Activated CD8-positive, alpha-beta memory T cell treated with anti-CD3 and anti-CD28 coated beads for 36 hours (primary cell): ENCODE measurements around the gene IGFBP7. TPM values are rescaled to one million over a fixed set of nuclear protein-coding genes. Genes with fewer than 3 reads are reported as not detected.

Experiments
- CTCF ChIA-PET: fragments of 350-600 bp; sonication (Branson Sonifier 250); formaldehyde crosslinking; loops from one replicate; lab custom pipeline; 2021; ENCODE audit warnings: antibody characterized with exemption; lab: Charles Lee
- POLR2A ChIA-PET: fragments of 350-600 bp; sonication (Branson Sonifier 250); formaldehyde crosslinking; loops from one replicate; lab custom pipeline; 2021; ENCODE audit warnings: antibody characterized with exemption; lab: Charles Lee
- total RNA-seq, 2 experiments: library from RNA; stranded (reverse); gene quantifications; one replicate each; pipeline ENCODE4 v1.2.3, GENCODE V29; 2021

The IGFBP7 gene
- total RNA-seq, 2 experiments from 2014 or later: not detected

- POLR2A ChIA-PET: no interaction called here
- CTCF ChIA-PET: no interaction called here
Measured at GRCh38 chr4:57132743-57133137, 22.6 kb upstream of the IGFBP7 start.

GRCh38 chr4:57131849-57132742 lies 21.9 kb upstream of the IGFBP7 start:
- ChIA-PET CTCF (no interaction called here), POLR2A (no interaction called here)

- POLR2A ChIA-PET: no interaction called here
- CTCF ChIA-PET: no interaction called here
Measured at GRCh38 chr4:57129477-57129876, 19.3 kb upstream of the IGFBP7 start.

GRCh38 chr4:57127361-57127760 lies 17.2 kb upstream of the IGFBP7 start:
- ChIA-PET POLR2A (no interaction called here), CTCF (no interaction called here)

GRCh38 chr4:57125996-57126395 lies 15.8 kb upstream of the IGFBP7 start:
- CTCF ChIA-PET: interaction anchor here (1.0 kb wide), 1 partner anchor 13 kb away, joined by 3 read pairs; no protein-coding TSS in a partner anchor
- POLR2A ChIA-PET: no interaction called here

- CTCF ChIA-PET: no interaction called here
- POLR2A ChIA-PET: no interaction called here
Measured at GRCh38 chr4:57124145-57124544, 14.0 kb upstream of the IGFBP7 start.

GRCh38 chr4:57122959-57123358 lies 12.8 kb upstream of the IGFBP7 start:
- POLR2A ChIA-PET: no interaction called here
- CTCF ChIA-PET: no interaction called here

GRCh38 chr4:57119054-57119651 lies 9.0 kb upstream of the IGFBP7 start:
- ChIA-PET POLR2A (no interaction called here), CTCF (no interaction called here)

- POLR2A ChIA-PET: no interaction called here
- CTCF ChIA-PET: no interaction called here
Measured at GRCh38 chr4:57117491-57117890, 7.3 kb upstream of the IGFBP7 start.

- ChIA-PET POLR2A (no interaction called here), CTCF (no interaction called here)
Measured at GRCh38 chr4:57116245-57116644, 6.1 kb upstream of the IGFBP7 start.

- ChIA-PET POLR2A (no interaction called here), CTCF (no interaction called here)
Measured at GRCh38 chr4:57114973-57115372, 4.8 kb upstream of the IGFBP7 start.

- POLR2A ChIA-PET: no interaction called here
- CTCF ChIA-PET: interaction anchor here (0.6 kb wide), 1 partner anchor 50 kb away, joined by 3 read pairs; no protein-coding TSS in a partner anchor
Measured at GRCh38 chr4:57113870-57114269, 3.7 kb upstream of the IGFBP7 start.

- ChIA-PET CTCF (no interaction called here), POLR2A (no interaction called here)
Measured at GRCh38 chr4:57110640-57111511, 691 bp upstream of the IGFBP7 start.

- CTCF ChIA-PET: no interaction called here
- POLR2A ChIA-PET: no interaction called here
Measured at GRCh38 chr4:57109411-57109846, 756 bp downstream of the IGFBP7 start.

GRCh38 chr4:57106181-57106580 lies 4.0 kb downstream of the IGFBP7 start:
- CTCF ChIA-PET: no interaction called here
- POLR2A ChIA-PET: no interaction called here

- ChIA-PET POLR2A (no interaction called here), CTCF (no interaction called here)
Measured at GRCh38 chr4:57104706-57105560, 5.3 kb downstream of the IGFBP7 start.

GRCh38 chr4:57103051-57103450 lies 7.1 kb downstream of the IGFBP7 start:
- ChIA-PET CTCF (no interaction called here), POLR2A (no interaction called here)

GRCh38 chr4:57102050-57102624 lies 8.0 kb downstream of the IGFBP7 start:
- CTCF ChIA-PET: no interaction called here
- POLR2A ChIA-PET: no interaction called here
